Measurements from ENCODE around the gene SIPA1L3.

DNA sequence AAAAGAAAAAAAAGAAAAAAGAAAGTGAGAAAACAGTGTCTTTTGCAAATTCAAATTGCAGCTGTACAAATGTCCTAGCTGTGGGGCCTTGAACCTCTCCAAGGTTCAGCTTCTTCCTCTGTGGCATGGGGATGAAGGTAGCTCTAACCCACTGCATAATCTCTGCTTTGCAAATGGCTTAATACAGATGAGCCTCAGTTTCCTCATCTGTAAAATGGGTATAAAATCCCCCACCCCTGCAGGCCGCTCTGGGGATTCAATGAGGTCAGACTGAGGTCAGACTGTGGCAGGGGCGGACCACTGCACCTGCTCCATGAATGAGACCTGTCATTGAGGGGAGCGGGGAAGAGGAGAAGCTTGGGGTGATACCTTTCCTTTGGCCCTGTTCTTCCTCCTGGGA lies 311.2 kb downstream of the SIPA1L3 start:
- TF ChIP-seq, protein P1, sequence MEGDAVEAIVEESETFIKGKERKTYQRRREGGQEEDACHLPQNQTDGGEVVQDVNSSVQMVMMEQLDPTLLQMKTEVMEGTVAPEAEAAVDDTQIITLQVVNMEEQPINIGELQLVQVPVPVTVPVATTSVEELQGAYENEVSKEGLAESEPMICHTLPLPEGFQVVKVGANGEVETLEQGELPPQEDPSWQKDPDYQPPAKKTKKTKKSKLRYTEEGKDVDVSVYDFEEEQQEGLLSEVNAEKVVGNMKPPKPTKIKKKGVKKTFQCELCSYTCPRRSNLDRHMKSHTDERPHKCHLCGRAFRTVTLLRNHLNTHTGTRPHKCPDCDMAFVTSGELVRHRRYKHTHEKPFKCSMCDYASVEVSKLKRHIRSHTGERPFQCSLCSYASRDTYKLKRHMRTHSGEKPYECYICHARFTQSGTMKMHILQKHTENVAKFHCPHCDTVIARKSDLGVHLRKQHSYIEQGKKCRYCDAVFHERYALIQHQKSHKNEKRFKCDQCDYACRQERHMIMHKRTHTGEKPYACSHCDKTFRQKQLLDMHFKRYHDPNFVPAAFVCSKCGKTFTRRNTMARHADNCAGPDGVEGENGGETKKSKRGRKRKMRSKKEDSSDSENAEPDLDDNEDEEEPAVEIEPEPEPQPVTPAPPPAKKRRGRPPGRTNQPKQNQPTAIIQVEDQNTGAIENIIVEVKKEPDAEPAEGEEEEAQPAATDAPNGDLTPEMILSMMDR (IDR thresholded peaks at IDR 0.05), result no peak
- TF ChIP-seq POLR2A (IDR thresholded peaks at IDR 0.05), result no peak
- no peak for TF ChIP-seq EP300 (IDR thresholded peaks at IDR 0.05)

Data from upper lobe of left lung (tissue), 4 donors.